HT1080 (cell line): ENCODE data around the gene EMC7. TPM values are rescaled to one million over a fixed set of nuclear protein-coding genes. Genes with fewer than 3 reads are reported as not detected.
"Not testable (repeated sequence)": the region's sequence is repeated elsewhere in the genome, so short reads cannot be mapped to it uniquely, and the experiment has no call there.

Experiments
- DNase-seq: peaks from one replicate; pipeline ENCODE4 v3.0.0-alpha.2; 2015; ENCODE audit warnings: low read depth
- total RNA-seq: library from RNA; depleted of rRNA; stranded (reverse); fragments of >200 nt; shearing (Covaris generic); gene quantifications from 2 replicates; pipeline ENCODE4 v1.2.3, GENCODE V29; 2014

The EMC7 gene
- total RNA-seq, 1 experiment from 2014 or later: 46.5 TPM

- peak; percentile 33 for DNase-seq
Measured at GRCh38 chr15:34085746-34086145, 15.9 kb downstream of the EMC7 start.

DNA sequence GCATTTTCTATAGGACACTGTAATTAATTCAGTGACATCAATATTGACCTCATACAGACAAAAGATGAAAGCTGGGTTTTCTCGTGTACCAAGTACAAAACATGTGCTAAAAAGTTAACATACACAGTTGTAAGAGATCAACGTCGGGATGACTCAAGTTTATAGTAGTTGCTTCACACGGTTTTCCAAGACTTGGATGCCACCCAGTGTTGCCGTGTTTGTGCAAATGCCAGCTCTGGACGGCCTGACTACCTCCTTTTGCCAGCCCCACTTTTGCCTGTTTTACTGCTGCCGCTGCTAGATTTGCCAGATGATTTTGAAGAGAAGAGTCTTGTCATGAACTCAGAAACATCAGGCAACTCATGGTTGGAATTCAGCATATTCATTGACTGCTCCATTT is 17.6 kb downstream of the EMC7 start:
- no peak for DNase-seq

GRCh38 chr15:34079904-34080303 is 21.8 kb downstream of the EMC7 start:
- no peak for DNase-seq

DNA sequence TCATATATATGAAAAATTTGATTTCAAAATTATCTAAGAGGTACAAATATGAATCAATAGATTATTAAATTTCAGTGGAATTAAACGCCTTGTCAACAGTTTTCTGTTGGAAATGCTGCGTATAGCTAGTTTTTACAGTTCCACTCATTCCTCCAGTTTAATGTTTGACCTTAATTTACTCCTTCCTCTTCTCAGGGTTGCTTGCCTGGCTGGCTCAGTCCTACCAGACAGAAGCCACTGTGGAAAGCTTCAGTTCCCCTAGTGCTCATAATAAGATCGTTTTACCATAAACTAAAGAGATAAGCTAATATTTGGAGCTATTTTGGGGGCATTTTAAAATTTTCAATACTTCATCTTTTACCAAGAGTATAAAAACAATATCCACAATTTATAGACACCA is 22.8 kb downstream of the EMC7 start:
- no peak for DNase-seq

- no peak for DNase-seq
Measured at GRCh38 chr15:34076785-34077184, 24.9 kb downstream of the EMC7 start.

GRCh38 chr15:34070003-34070402 is 31.7 kb downstream of the EMC7 start:
- peak; percentile 23 for DNase-seq

DNA sequence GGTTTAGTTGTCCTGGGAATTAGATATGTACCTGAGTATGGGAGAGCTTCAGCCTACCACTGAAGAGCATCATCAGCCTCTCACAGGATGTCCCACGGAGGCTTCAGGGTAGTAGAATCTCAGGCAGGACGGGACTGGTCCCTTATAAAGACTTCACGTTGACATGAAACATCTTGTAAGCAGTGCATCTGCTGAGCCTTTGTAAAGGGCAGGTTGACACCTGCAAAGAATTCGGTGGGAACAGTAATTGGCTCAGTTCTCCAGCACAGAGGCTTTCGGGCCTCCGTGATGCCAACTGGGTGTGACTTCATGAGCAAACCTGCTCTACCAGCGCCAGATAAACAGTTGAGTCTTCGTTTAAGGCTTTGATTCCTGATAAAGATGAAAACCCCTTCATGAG is 35.7 kb downstream of the EMC7 start:
- no peak for DNase-seq

GRCh38 chr15:34065261-34065660 is 36.4 kb downstream of the EMC7 start:
- no peak for DNase-seq

GRCh38 chr15:34064438-34064837 is 37.2 kb downstream of the EMC7 start:
- DNase-seq: no peak

GRCh38 chr15:34059946-34060345 is 41.7 kb downstream of the EMC7 start:
- DNase-seq: no peak

- DNase-seq: no peak
Measured at GRCh38 chr15:34059476-34059875, 42.2 kb downstream of the EMC7 start.

GRCh38 chr15:34056911-34057310 is 44.8 kb downstream of the EMC7 start:
- no peak for DNase-seq

- peak; percentile 64 for DNase-seq
Measured at GRCh38 chr15:34055868-34056595, 45.6 kb downstream of the EMC7 start.

DNA sequence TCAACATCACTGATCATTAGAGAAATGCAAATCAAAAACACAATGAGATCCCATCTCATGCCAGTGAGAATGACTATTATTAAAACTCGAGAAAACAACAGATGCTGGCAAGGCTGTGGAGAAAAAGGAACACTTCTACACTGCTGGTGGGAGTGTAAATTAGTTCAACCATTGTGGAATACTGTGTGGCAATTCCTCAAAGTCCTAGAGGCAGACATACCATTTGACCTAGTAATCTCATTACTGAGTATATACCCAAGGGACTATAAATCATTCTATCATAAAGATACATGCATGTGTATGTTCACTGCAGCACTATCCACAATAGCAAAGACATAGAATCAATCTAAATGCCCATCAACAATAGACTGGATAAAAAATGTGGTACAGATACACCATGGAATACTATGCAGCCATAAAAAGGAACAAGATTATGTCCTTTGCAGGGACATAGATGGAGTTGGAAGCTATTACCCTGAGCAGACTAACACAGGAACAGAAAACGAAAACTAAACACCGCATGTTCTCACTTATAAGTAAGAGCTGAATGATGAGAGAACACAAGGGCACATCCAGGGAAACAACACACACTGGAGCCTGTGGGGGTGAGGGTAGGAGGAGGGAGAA is 47.5 kb downstream of the EMC7 start:
- DNase-seq: no peak

DNA sequence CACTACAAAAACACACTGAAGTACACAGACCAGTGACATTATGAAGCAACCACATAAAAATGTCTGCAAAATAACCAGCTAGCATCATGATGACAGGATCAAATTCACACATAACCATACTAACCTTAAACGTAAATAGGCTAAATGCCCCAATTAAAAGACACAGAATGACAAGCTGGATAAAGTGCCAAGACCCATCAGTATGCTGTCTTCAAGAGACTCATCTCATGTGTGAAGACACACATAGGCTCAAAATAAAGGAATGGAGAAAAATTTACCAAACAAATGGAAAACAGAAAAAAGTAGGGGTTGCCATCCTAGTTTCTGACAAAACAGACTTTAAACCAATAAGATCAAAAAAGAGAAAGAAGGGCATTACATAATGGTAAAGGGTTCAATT is 51.3 kb downstream of the EMC7 start:
- DNase-seq: not testable (repeated sequence)

GRCh38 chr15:34049112-34049511 is 52.5 kb downstream of the EMC7 start:
- peak; percentile 76 for DNase-seq

DNA sequence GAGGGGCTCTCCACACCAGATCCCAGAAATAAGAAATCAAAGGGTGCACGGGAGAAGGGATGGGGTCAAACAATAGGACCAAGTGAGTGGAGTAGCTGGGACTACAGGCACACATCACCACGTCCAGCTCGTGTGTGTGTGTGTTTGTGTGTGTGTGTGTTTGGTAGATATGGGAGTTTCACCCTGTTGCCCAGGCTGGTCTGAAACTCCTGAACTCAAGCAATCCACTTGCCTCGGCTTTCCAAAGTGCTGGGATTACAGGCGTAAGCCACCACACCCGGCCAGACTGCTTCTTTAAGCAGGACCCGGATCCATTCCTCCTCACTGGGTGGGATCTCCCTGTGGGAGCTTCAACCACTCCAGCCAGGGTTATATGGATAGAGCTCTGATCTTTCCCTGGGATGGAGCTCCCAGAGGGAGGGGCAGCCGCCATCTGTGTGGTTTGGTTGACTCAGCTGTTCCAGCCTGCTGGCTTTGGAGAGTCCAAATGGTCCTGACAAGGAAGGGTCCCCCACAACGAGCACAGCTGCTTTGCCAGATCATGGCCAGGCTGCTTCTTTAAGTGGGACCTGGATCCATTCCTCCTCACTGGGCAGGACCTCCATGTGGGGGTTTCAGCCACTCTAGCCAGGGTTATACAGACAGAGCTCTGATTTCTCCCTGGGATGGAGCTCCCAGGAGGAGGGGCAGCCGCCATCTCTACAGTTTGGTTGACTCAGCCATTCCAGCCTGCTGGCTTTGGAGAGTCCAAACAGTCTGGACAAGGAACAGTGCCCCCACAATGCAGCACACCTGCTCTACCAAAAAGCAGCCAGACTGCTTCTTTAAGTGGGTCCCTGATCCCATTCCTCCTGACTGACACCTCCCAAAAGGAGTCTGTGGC is 53.5 kb downstream of the EMC7 start:
- DNase-seq: peak; percentile 38

DNA sequence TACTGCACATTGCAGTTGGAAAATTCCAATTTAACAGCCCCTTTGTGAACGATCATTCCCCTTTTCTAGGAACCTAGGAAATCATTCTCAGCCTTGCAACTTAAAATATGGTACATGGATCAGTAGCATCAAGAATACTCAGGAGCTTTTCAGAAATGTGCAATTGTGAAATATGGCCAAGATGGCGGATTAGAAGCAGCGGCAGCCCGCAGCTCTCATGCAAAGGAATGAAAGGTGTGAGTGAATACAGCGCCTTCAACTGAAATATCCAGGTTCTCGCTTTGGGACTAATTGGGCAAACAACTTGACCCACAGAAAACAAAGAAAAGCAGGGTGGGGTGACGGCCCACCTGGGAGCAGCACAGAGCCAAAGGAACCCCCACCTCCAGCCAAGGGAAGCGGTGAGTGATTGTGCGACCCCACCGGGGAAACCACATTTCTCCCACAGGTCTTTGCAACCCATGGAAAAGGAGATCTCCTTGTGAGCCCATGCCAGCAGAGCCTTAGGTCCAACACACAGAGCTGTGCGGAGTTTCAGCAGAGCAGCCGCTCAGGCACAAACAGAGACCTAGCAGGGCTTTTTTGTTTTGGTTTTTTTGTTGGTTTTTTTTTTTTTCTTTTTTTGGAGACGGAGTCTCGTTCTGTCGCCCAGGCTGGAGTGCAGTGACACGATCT is 55.1 kb downstream of the EMC7 start:
- no peak for DNase-seq

GRCh38 chr15:34043813-34044212 is 57.8 kb downstream of the EMC7 start:
- no peak for DNase-seq

- DNase-seq: no peak
Measured at GRCh38 chr15:34043391-34043790, 58.3 kb downstream of the EMC7 start.

- DNase-seq: no peak
Measured at GRCh38 chr15:34039790-34040113, 61.9 kb downstream of the EMC7 start.
